Measurements from ENCODE around the gene MTSS2. TPM values are rescaled to one million over a fixed set of nuclear protein-coding genes. Genes with fewer than 3 reads are reported as not detected.

The MTSS2 gene
- total RNA-seq, 2 experiments from 2014 or later, result 2.0 TPM

GRCh38 chr16:70694088-70694867 lies 8.4 kb upstream of the MTSS2 start:
- H3K4me3 Mint-ChIP-seq, result no peak overlapping the region
- H3K27me3 Mint-ChIP-seq (ENCODE audit: low read depth), result no peaks in the 10 kb centered on the region
- CTCF ChIA-PET, result interaction anchor here (2.7 kb wide), 1 partner anchor 77 kb away, joined by 16 read pairs; no protein-coding TSS in a partner anchor
- H3K36me3 Mint-ChIP-seq (ENCODE audit: low read depth), result peaks cover 3% of the 10 kb centered on the region
- intact Hi-C loops (cut with micrococcal nuclease), result no loop called here
- no peak for DNase-seq
- peaks cover 32% of the 10 kb centered on the region for H3K4me1 Mint-ChIP-seq (ENCODE audit: low read depth)
- H3K9me3 Mint-ChIP-seq, result no peaks in the 10 kb centered on the region
- H3K27ac Mint-ChIP-seq, result no peak overlapping the region

- CTCF ChIA-PET, result interaction anchor here (0.5 to 1.3 kb wide), 2 partner anchors 50 to 78 kb away, joined by 5 read pairs; no protein-coding TSS in a partner anchor
- no peak for DNase-seq
- Mint-ChIP-seq H3K9me3 (no peaks in the 10 kb centered on the region), H3K36me3 (ENCODE audit: low read depth) (no peaks in the 10 kb centered on the region), H3K4me3 (no peak overlapping the region), H3K4me1 (ENCODE audit: low read depth) (peaks cover 28% of the 10 kb centered on the region), H3K27me3 (ENCODE audit: low read depth) (no peaks in the 10 kb centered on the region), H3K27ac (no peak overlapping the region)
- intact Hi-C loops (cut with micrococcal nuclease), result no loop called here
Observed at GRCh38 chr16:70692873-70693671, 7.2 kb upstream of the MTSS2 start.

GRCh38 chr16:70692130-70692872 lies 6.4 kb upstream of the MTSS2 start:
- intact Hi-C loops (cut with micrococcal nuclease), result no loop called here
- no peaks in the 10 kb centered on the region for H3K36me3 Mint-ChIP-seq (ENCODE audit: low read depth)
- no peak overlapping the region for H3K4me3 Mint-ChIP-seq
- no peaks in the 10 kb centered on the region for H3K9me3 Mint-ChIP-seq
- H3K4me1 Mint-ChIP-seq (ENCODE audit: low read depth), result peaks cover 21% of the 10 kb centered on the region
- no peaks in the 10 kb centered on the region for H3K27me3 Mint-ChIP-seq (ENCODE audit: low read depth)
- no peak overlapping the region for H3K27ac Mint-ChIP-seq
- CTCF ChIA-PET, result interaction anchor here (1.3 kb wide), 1 partner anchor 79 kb away, joined by 5 read pairs; no protein-coding TSS in a partner anchor
- no peak for DNase-seq

- Mint-ChIP-seq H3K9me3 (no peaks in the 10 kb centered on the region), H3K4me3 (no peak overlapping the region), H3K4me1 (ENCODE audit: low read depth) (peaks cover 13% of the 10 kb centered on the region), H3K36me3 (ENCODE audit: low read depth) (no peaks in the 10 kb centered on the region), H3K27me3 (ENCODE audit: low read depth) (no peaks in the 10 kb centered on the region), H3K27ac (no peak overlapping the region)
- CTCF ChIA-PET, result interaction anchor here (1.3 kb wide), 1 partner anchor 80 kb away, joined by 4 read pairs; no protein-coding TSS in a partner anchor
- no peak for DNase-seq
- intact Hi-C loops (cut with micrococcal nuclease), result no loop called here
Observed at GRCh38 chr16:70691223-70692129, 5.6 kb upstream of the MTSS2 start.

- Mint-ChIP-seq H3K4me3 (no peak overlapping the region), H3K27me3 (ENCODE audit: low read depth) (peaks cover under 1% of the 10 kb centered on the region), H3K36me3 (ENCODE audit: low read depth) (no peaks in the 10 kb centered on the region), H3K27ac (no peak overlapping the region), H3K4me1 (ENCODE audit: low read depth) (peaks cover 1% of the 10 kb centered on the region), H3K9me3 (no peaks in the 10 kb centered on the region)
- DNase-seq, result no peak
- intact Hi-C loops (cut with micrococcal nuclease), result no loop called here
- CTCF ChIA-PET, result interaction anchor here (1.3 to 1.4 kb wide), 2 partner anchors 81 kb away, joined by 4 to 6 read pairs; no protein-coding TSS in a partner anchor
Observed at GRCh38 chr16:70689970-70690891, 4.4 kb upstream of the MTSS2 start.

GRCh38 chr16:70689035-70689969 lies 3.4 kb upstream of the MTSS2 start:
- no peaks in the 10 kb centered on the region for H3K36me3 Mint-ChIP-seq (ENCODE audit: low read depth)
- H3K27me3 Mint-ChIP-seq (ENCODE audit: low read depth), result peaks cover 5% of the 10 kb centered on the region
- no peak overlapping the region for H3K4me3 Mint-ChIP-seq
- peaks cover 2% of the 10 kb centered on the region for H3K4me1 Mint-ChIP-seq (ENCODE audit: low read depth)
- intact Hi-C loops (cut with micrococcal nuclease), result no loop called here
- DNase-seq, result no peak
- H3K9me3 Mint-ChIP-seq, result no peaks in the 10 kb centered on the region
- no peak overlapping the region for H3K27ac Mint-ChIP-seq
- CTCF ChIA-PET, result interaction anchor here (0.5 to 1.4 kb wide), 2 partner anchors 82 to 108 kb away, joined by 3 to 6 read pairs; no protein-coding TSS in a partner anchor

GRCh38 chr16:70688246-70688742 lies 2.4 kb upstream of the MTSS2 start:
- Mint-ChIP-seq H3K27ac (no peak overlapping the region), H3K4me1 (ENCODE audit: low read depth) (peaks cover 2% of the 10 kb centered on the region), H3K27me3 (ENCODE audit: low read depth) (peaks cover 5% of the 10 kb centered on the region), H3K36me3 (ENCODE audit: low read depth) (no peaks in the 10 kb centered on the region), H3K9me3 (no peaks in the 10 kb centered on the region), H3K4me3 (no peak overlapping the region)
- DNase-seq, result no peak
- CTCF ChIA-PET, result no interaction called here
- intact Hi-C loops (cut with micrococcal nuclease), result no loop called here

GRCh38 chr16:70687671-70688245 lies 1.9 kb upstream of the MTSS2 start:
- Mint-ChIP-seq H3K27ac (no peak overlapping the region), H3K27me3 (ENCODE audit: low read depth) (peaks cover 5% of the 10 kb centered on the region), H3K9me3 (no peaks in the 10 kb centered on the region), H3K4me3 (no peak overlapping the region), H3K4me1 (ENCODE audit: low read depth) (peaks cover 2% of the 10 kb centered on the region), H3K36me3 (ENCODE audit: low read depth) (no peaks in the 10 kb centered on the region)
- intact Hi-C loops (cut with micrococcal nuclease), result no loop called here
- DNase-seq, result no peak
- CTCF ChIA-PET, result interaction anchor here (1.1 kb wide), 1 partner anchor 83 kb away, joined by 4 read pairs; no protein-coding TSS in a partner anchor

- Mint-ChIP-seq H3K4me3 (no peak overlapping the region), H3K36me3 (ENCODE audit: low read depth) (no peaks in the 10 kb centered on the region), H3K27me3 (ENCODE audit: low read depth) (peaks cover 5% of the 10 kb centered on the region), H3K4me1 (ENCODE audit: low read depth) (peaks cover 2% of the 10 kb centered on the region), H3K9me3 (no peaks in the 10 kb centered on the region), H3K27ac (no peak overlapping the region)
- CTCF ChIA-PET, result interaction anchor here (0.7 to 1.1 kb wide), 2 partner anchors 84 to 710 kb away, joined by 4 to 5 read pairs; no protein-coding TSS in a partner anchor
- intact Hi-C loops (cut with micrococcal nuclease), result no loop called here
- no peak for DNase-seq
Observed at GRCh38 chr16:70687102-70687511, 1.3 kb upstream of the MTSS2 start.

Measured in activated naive CD4-positive, alpha-beta T cell treated with anti-CD3 and anti-CD28 coated beads for 36 hours (primary cell).